Progenitor cell of endocrine pancreas (in vitro differentiated cells): ENCODE data around the gene PIK3R4. TPM values are rescaled to one million over a fixed set of nuclear protein-coding genes. Genes with fewer than 3 reads are reported as not detected.

Experiments used
- DNase-seq: peaks from one replicate; pipeline ENCODE4 v3.0.0; 2021; ENCODE audit warnings: low spot score; ENCODE audit not compliant: unreplicated experiment
- H3K27ac Mint-ChIP-seq: 2 replicates; pipeline ENCODE4 v1.8.0; 2021; ENCODE audit warnings: mild to moderate bottlenecking, moderate library complexity, mixed read lengths
- H3K27me3 Mint-ChIP-seq: 2 replicates; pipeline ENCODE4 v1.8.0; 2021; ENCODE audit warnings: mixed read lengths
- H3K36me3 Mint-ChIP-seq: 2 replicates; pipeline ENCODE4 v1.8.0; 2022; ENCODE audit warnings: mixed read lengths; ENCODE audit not compliant: insufficient read depth
- H3K4me1 Mint-ChIP-seq: 2 replicates; pipeline ENCODE4 v1.8.0; 2021; ENCODE audit warnings: low read depth, mixed read lengths
- H3K4me3 Mint-ChIP-seq: 2 replicates; pipeline ENCODE4 v1.8.0; 2021; ENCODE audit warnings: low read depth, mild to moderate bottlenecking, moderate library complexity, mixed read lengths
- H3K9me3 Mint-ChIP-seq: 2 replicates; pipeline ENCODE4 v1.8.0; 2021; ENCODE audit warnings: low read depth, mixed read lengths
- CTCF ChIP-seq: fragments of 200-600 bp; sonication (generic); IDR thresholded peaks from one replicate; pipeline ENCODE4 v1.5.0; 2021; ENCODE audit warnings: antibody characterized with exemption, mild to moderate bottlenecking; ENCODE audit not compliant: unreplicated experiment
- total RNA-seq: library from RNA; stranded (reverse); gene quantifications from 2 replicates; pipeline ENCODE4 v1.2.1, GENCODE V29; 2021

PIK3R4 gene
- total RNA-seq, 1 donor from 2014 or later, result 32.2 TPM

DNA sequence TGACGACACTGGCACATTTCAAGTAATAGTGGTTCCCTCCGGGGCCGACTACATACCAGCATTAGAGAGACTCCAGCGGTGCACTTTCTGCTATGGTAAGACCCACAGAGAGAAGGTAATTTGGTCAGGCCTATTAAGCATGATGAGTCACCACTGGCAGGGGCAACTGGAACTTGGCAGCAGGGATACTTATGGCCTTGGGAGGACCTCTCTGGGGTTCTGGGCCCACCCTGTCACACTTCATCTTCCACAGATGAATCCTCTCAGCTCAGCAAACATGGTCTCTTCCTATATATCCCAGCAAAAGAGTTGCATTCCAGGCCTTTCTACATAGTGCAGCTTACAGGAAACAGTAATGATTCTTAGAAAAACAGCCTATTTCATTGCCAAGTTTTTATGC lies 88.0 kb downstream of the PIK3R4 start:
- no peak for DNase-seq
- no peak for TF ChIP-seq CTCF
- H3K9me3 Mint-ChIP-seq, result no peaks in the 10 kb centered on the region
- no peak overlapping the region for H3K4me3 Mint-ChIP-seq
- H3K27ac Mint-ChIP-seq, result no peak overlapping the region
- no peaks in the 10 kb centered on the region for H3K4me1 Mint-ChIP-seq
- H3K27me3 Mint-ChIP-seq, result no peaks in the 10 kb centered on the region
- peaks cover 5% of the 10 kb centered on the region for H3K36me3 Mint-ChIP-seq

DNA sequence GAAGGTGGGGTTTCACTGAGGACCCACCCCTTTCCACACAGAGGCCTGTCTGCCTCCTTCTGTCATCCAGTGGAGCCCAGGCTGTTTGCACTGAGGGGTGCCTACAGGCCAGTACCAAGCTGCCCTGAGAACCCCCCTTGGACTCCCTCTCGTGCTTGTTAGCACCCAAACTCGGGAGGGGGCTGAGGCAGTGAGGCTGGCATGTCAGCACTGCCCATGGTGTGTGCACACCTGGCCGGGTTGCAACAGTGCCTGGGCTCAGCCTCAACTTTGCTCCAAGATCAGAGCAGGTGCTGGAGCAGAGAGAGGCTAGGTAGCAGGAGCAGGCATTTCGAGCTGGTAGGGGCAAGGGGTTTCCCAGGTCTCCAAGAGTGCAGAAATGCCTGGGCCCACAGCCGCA lies 90.0 kb downstream of the PIK3R4 start:
- no peaks in the 10 kb centered on the region for H3K27me3 Mint-ChIP-seq
- DNase-seq, result no peak
- peaks cover 5% of the 10 kb centered on the region for H3K36me3 Mint-ChIP-seq
- no peaks in the 10 kb centered on the region for H3K9me3 Mint-ChIP-seq
- H3K27ac Mint-ChIP-seq, result no peak overlapping the region
- H3K4me3 Mint-ChIP-seq, result no peak overlapping the region
- no peaks in the 10 kb centered on the region for H3K4me1 Mint-ChIP-seq
- TF ChIP-seq CTCF, result no peak

GRCh38 chr3:130654921-130655320 lies 91.7 kb downstream of the PIK3R4 start:
- H3K27me3 Mint-ChIP-seq, result no peaks in the 10 kb centered on the region
- DNase-seq, result no peak
- H3K4me3 Mint-ChIP-seq, result no peak overlapping the region
- no peaks in the 10 kb centered on the region for H3K9me3 Mint-ChIP-seq
- no peak overlapping the region for H3K27ac Mint-ChIP-seq
- H3K36me3 Mint-ChIP-seq, result peaks cover 5% of the 10 kb centered on the region
- H3K4me1 Mint-ChIP-seq, result no peaks in the 10 kb centered on the region
- TF ChIP-seq CTCF, result no peak

GRCh38 chr3:130654091-130654490 lies 92.5 kb downstream of the PIK3R4 start:
- H3K27ac Mint-ChIP-seq, result no peak overlapping the region
- H3K4me3 Mint-ChIP-seq, result no peak overlapping the region
- no peaks in the 10 kb centered on the region for H3K9me3 Mint-ChIP-seq
- no peak for TF ChIP-seq CTCF
- H3K27me3 Mint-ChIP-seq, result no peaks in the 10 kb centered on the region
- H3K36me3 Mint-ChIP-seq, result peaks cover 5% of the 10 kb centered on the region
- H3K4me1 Mint-ChIP-seq, result no peaks in the 10 kb centered on the region
- no peak for DNase-seq

GRCh38 chr3:130649061-130649654 lies 97.5 kb downstream of the PIK3R4 start:
- Mint-ChIP-seq H3K9me3 (no peaks in the 10 kb centered on the region), H3K27me3 (no peaks in the 10 kb centered on the region), H3K4me3 (no peak overlapping the region), H3K27ac (no peak overlapping the region), H3K4me1 (no peaks in the 10 kb centered on the region), H3K36me3 (no peaks in the 10 kb centered on the region)
- DNase-seq, result no peak
- TF ChIP-seq CTCF, result no peak
